Astrocyte of the spinal cord (primary cell): ENCODE measurements around the gene GNB5.

Source experiments
- DNase-seq: peaks from one replicate; pipeline ENCODE4 v3.0.0; 2011; ENCODE audit warnings: low read depth, low spot score
- H3K4me3 ChIP-seq: 2 replicates; pipeline ENCODE4 v1.5.1; 2011; ENCODE audit warnings: low read depth, mild to moderate bottlenecking, low read length, moderate library complexity
- CTCF ChIP-seq: IDR thresholded peaks from 2 replicates; pipeline ENCODE4 v1.5.1; 2012; ENCODE audit warnings: low read depth, mild to moderate bottlenecking, low read length, inconsistent platforms
- in situ Hi-C: cut with HindIII; loops from 2 replicates; pipeline ENCODE4 v1.10.0; 2017; ENCODE audit warnings: low sequenced_read_pairs

The GNB5 gene

GRCh38 chr15:52095597-52096262, 95.5 kb downstream of the GNB5 start:
- DNase-seq, result peak; percentile 84
- TF ChIP-seq CTCF, result no peak
- H3K4me3 ChIP-seq, result no peak overlapping the region
- in situ Hi-C loops, result no loop called here

- TF ChIP-seq CTCF, result no peak
- no peak for DNase-seq
- in situ Hi-C loops, result no loop called here
- H3K4me3 ChIP-seq, result no peak overlapping the region
Measured at GRCh38 chr15:52094811-52095584, 96.2 kb downstream of the GNB5 start.

GRCh38 chr15:52093539-52094510, 97.4 kb downstream of the GNB5 start:
- TF ChIP-seq CTCF, result no peak
- H3K4me3 ChIP-seq, result no peak overlapping the region
- peak; percentile 94 for DNase-seq
- in situ Hi-C loops, result no loop called here

- no peak for TF ChIP-seq CTCF
- DNase-seq, result no peak
- in situ Hi-C loops, result no loop called here
- H3K4me3 ChIP-seq, result no peak overlapping the region
Measured at GRCh38 chr15:52093167-52093538, 98.0 kb downstream of the GNB5 start.

- no peak overlapping the region for H3K4me3 ChIP-seq
- no peak for DNase-seq
- TF ChIP-seq CTCF, result no peak
- in situ Hi-C loops, result no loop called here
Measured at GRCh38 chr15:52090193-52090592, 101.0 kb downstream of the GNB5 start.

GRCh38 chr15:52086011-52086786, 105.0 kb downstream of the GNB5 start:
- no peak overlapping the region for H3K4me3 ChIP-seq
- TF ChIP-seq CTCF, result no peak
- in situ Hi-C loops, result no loop called here
- no peak for DNase-seq
